GM06990 (cell line): ENCODE measurements around the gene MMAA.
"Not testable (repeated sequence)": the region's sequence is repeated elsewhere in the genome, so short reads cannot be mapped to it uniquely, and the experiment has no call there.

ENCODE experiments used
- DNase-seq: peaks from one replicate; pipeline ENCODE4 v3.0.0-alpha.2; 2011; ENCODE audit not compliant: insufficient read length; ENCODE audit errors: extremely low read depth
- H3K27me3 ChIP-seq: replicated peaks from 2 replicates; pipeline ENCODE4 v1.6.0; 2011; ENCODE audit warnings: low read length; ENCODE audit not compliant: control insufficient read depth, insufficient read depth
- H3K36me3 ChIP-seq: 2 replicates; pipeline ENCODE4 v1.5.1; 2011; ENCODE audit warnings: low read length; ENCODE audit not compliant: control insufficient read depth, insufficient read depth
- H3K4me3 ChIP-seq: replicated peaks from 2 replicates; pipeline ENCODE4 v1.5.1; 2011; ENCODE audit warnings: low read depth, mild to moderate bottlenecking, control low read depth, low read length
- CTCF ChIP-seq: IDR thresholded peaks from 2 replicates; pipeline ENCODE4 v1.5.1; 2011; ENCODE audit warnings: low read length, control low read depth, mild to moderate bottlenecking, inconsistent platforms; ENCODE audit not compliant: insufficient read depth, poor library complexity, severe bottlenecking

MMAA gene

GRCh38 chr4:145618932-145619638 is at the start of gene MMAA:
Gene MMAA, plus strand, starts transcription at chr4:145619385. Its CDS starts 19,755 bp downstream, at chr4:145639140.
- TF ChIP-seq CTCF, result peak; percentile 60
- peak; percentile 96 for DNase-seq
- H3K27me3 ChIP-seq, result no peaks in the 10 kb centered on the region
- H3K36me3 ChIP-seq, result no peaks in the 10 kb centered on the region
- H3K4me3 ChIP-seq, result peak within 1 kb of the TSS; percentile 90

DNA sequence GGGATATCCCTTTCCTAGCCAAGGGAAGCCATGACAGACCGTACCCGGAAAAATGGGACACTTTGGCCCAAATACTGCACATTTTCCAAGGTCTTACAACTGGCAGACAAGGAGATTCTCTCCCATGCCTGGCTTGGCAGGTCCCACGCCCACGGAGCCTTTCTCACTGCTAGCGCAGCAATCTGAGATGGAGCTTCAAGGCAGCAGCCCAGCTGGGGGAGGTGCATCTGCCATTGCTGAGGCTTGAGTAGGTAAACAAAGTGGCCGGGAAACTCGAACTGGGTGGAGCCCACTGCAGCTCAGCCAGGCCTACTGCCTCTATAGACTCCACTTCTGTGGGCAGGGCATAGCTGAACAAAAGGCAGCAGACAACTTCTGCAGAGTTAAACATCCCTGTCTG is 44.6 kb upstream of the MMAA start:
- H3K27me3 ChIP-seq, DNase-seq, H3K36me3 ChIP-seq, H3K4me3 ChIP-seq: not testable (repeated sequence)

GRCh38 chr4:145580906-145581305 is 38.3 kb upstream of the MMAA start:
- Histone ChIP-seq H3K36me3 (no peaks in the 10 kb centered on the region), H3K4me3 (no peak overlapping the region), H3K27me3 (no peaks in the 10 kb centered on the region)
- DNase-seq, result no peak
- no peak for TF ChIP-seq CTCF

GRCh38 chr4:145583191-145584055 is 35.8 kb upstream of the MMAA start:
- H3K27me3 ChIP-seq, result no peaks in the 10 kb centered on the region
- TF ChIP-seq CTCF, result no peak
- H3K4me3 ChIP-seq, result no peak overlapping the region

GRCh38 chr4:145587088-145587754 is 32.0 kb upstream of the MMAA start:
- TF ChIP-seq CTCF, result no peak
- no peaks in the 10 kb centered on the region for H3K36me3 ChIP-seq
- no peak overlapping the region for H3K4me3 ChIP-seq
- H3K27me3 ChIP-seq, result no peaks in the 10 kb centered on the region
- no peak for DNase-seq

More at GRCh38 chr4:145583191-145584055, 35.8 kb upstream of the MMAA start:
- DNase-seq, result no peak
- no peaks in the 10 kb centered on the region for H3K36me3 ChIP-seq

DNA sequence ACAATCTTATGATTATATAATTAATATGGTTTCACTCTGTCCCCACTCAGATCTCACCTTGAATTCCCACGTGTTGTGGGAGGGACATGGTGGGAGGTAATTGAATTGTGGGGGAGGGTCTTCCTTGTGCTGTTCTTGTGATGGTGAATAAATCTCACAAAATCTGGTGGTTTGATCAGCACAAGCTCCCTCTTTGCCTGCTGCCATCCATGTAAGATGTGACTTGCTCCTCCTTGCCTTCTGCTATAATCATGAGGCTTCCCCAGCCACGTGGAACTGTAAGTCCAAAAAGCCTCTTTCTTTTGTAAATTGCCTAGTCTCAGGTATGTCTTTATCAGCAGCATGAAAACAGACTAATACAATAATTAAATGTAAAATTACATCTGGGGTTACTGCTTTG is 29.8 kb upstream of the MMAA start:
- H3K36me3 ChIP-seq, DNase-seq, H3K4me3 ChIP-seq, H3K27me3 ChIP-seq: not testable (repeated sequence)
